Measurements from ENCODE around the gene BABAM1. TPM values are rescaled to one million over a fixed set of nuclear protein-coding genes. Genes with fewer than 3 reads are reported as not detected.

Gene BABAM1
- total RNA-seq, 2 donors from 2014 or later, result 136 to 151 TPM

GRCh38 chr19:17227798-17228367 is 39.4 kb upstream of the BABAM1 start:
- H3K9me3 Mint-ChIP-seq, result no peaks in the 10 kb centered on the region
- no peaks in the 10 kb centered on the region for H3K27me3 ChIP-seq (ENCODE audit: control insufficient read depth, insufficient read depth, low read length, poor library complexity, severe bottlenecking)
- H3K4me3 Mint-ChIP-seq, result peak overlapping the region; percentile 71
- DNase-seq, result no peak
- H3K27me3 Mint-ChIP-seq (ENCODE audit: insufficient read depth), result no peaks in the 10 kb centered on the region
- peaks cover 23% of the 10 kb centered on the region for H3K36me3 ChIP-seq (ENCODE audit: control insufficient read depth, insufficient read depth, low read length)
- no peaks in the 10 kb centered on the region for H3K4me1 ChIP-seq (ENCODE audit: control insufficient read depth, insufficient read depth, low read length)
- H3K9me3 ChIP-seq (ENCODE audit: control insufficient read depth, low read length), result no peaks in the 10 kb centered on the region
- H3K27ac ChIP-seq (ENCODE audit: low read depth, low read length), result no peak overlapping the region
- H3K27ac Mint-ChIP-seq, result no peak overlapping the region
- peaks cover 22% of the 10 kb centered on the region for H3K36me3 Mint-ChIP-seq (ENCODE audit: low read depth)
- no peak overlapping the region for H3K9ac ChIP-seq (ENCODE audit: extremely low read depth, low read length, poor library complexity, severe bottlenecking)
- no peak overlapping the region for H3K4me3 ChIP-seq (ENCODE audit: low read length)
- TF ChIP-seq CTCF (conservative IDR thresholded peaks at IDR 0.05), result no peak
- H3K4me1 Mint-ChIP-seq, result no peaks in the 10 kb centered on the region
- 73 to 82% methylated on average over 13 of the region's 13 CpGs for WGBS, 2 experiments (ENCODE audit: insufficient coverage in 1 of 2, insufficient read length in 1 of 2)

GRCh38 chr19:17229890-17230289 is 37.4 kb upstream of the BABAM1 start:
- H3K4me1 ChIP-seq (ENCODE audit: control insufficient read depth, insufficient read depth, low read length), result no peaks in the 10 kb centered on the region
- Mint-ChIP-seq H3K4me1 (no peaks in the 10 kb centered on the region), H3K27me3 (ENCODE audit: insufficient read depth) (no peaks in the 10 kb centered on the region), H3K27ac (no peak overlapping the region), H3K9me3 (no peaks in the 10 kb centered on the region), H3K36me3 (ENCODE audit: low read depth) (peaks cover 33% of the 10 kb centered on the region), H3K4me3 (no peak overlapping the region)
- 98 to 100% methylated on average over 3 of the region's 3 CpGs for WGBS, 2 experiments (ENCODE audit: insufficient coverage in 1 of 2, insufficient read length in 1 of 2)
- no peaks in the 10 kb centered on the region for H3K27me3 ChIP-seq (ENCODE audit: control insufficient read depth, insufficient read depth, low read length, poor library complexity, severe bottlenecking)
- no peak for DNase-seq
- no peak overlapping the region for H3K4me3 ChIP-seq (ENCODE audit: low read length)
- TF ChIP-seq CTCF (conservative IDR thresholded peaks at IDR 0.05), result no peak
- no peak overlapping the region for H3K9ac ChIP-seq (ENCODE audit: extremely low read depth, low read length, poor library complexity, severe bottlenecking)
- peaks cover 42% of the 10 kb centered on the region for H3K36me3 ChIP-seq (ENCODE audit: control insufficient read depth, insufficient read depth, low read length)
- H3K27ac ChIP-seq (ENCODE audit: low read depth, low read length), result no peak overlapping the region
- no peaks in the 10 kb centered on the region for H3K9me3 ChIP-seq (ENCODE audit: control insufficient read depth, low read length)

DNA sequence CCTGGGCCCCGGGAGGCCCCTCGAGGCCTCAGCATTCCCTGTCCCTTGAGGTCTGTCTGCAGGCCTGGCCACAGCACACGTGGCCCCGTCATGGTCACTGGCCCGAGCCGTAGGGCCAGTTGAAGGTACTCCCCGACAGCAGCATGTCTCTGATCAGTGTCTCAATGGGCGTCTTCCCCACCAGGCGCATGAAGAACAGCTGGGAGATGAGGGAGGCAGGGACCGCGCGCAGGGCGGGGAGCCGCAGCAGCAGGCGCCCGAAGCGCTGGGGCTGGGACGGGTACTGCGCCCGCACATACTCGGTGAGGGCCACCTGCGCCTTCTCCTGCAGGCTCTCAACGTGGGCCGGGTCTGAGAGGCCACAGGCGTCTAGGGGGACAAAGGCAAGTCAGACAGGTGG is 35.0 kb upstream of the BABAM1 start:
- Histone ChIP-seq H3K27me3 (ENCODE audit: control insufficient read depth, insufficient read depth, low read length, poor library complexity, severe bottlenecking) (no peaks in the 10 kb centered on the region), H3K4me3 (ENCODE audit: low read length) (no peak overlapping the region), H3K27ac (ENCODE audit: low read depth, low read length) (no peak overlapping the region), H3K9ac (ENCODE audit: extremely low read depth, low read length, poor library complexity, severe bottlenecking) (no peak overlapping the region), H3K4me1 (ENCODE audit: control insufficient read depth, insufficient read depth, low read length) (peaks cover 4% of the 10 kb centered on the region), H3K9me3 (ENCODE audit: control insufficient read depth, low read length) (no peaks in the 10 kb centered on the region), H3K36me3 (ENCODE audit: control insufficient read depth, insufficient read depth, low read length) (peaks cover 46% of the 10 kb centered on the region)
- no peak for DNase-seq
- WGBS, 2 experiments (ENCODE audit: insufficient coverage in 1 of 2, insufficient read length in 1 of 2), result 95 to 98% methylated on average over 17 to 25 of the region's 25 CpGs
- no peaks in the 10 kb centered on the region for H3K9me3 Mint-ChIP-seq
- no peak overlapping the region for H3K4me3 Mint-ChIP-seq
- TF ChIP-seq CTCF (conservative IDR thresholded peaks at IDR 0.05), result no peak
- peaks cover 33% of the 10 kb centered on the region for H3K36me3 Mint-ChIP-seq (ENCODE audit: low read depth)
- H3K27ac Mint-ChIP-seq, result no peak overlapping the region
- peaks cover 3% of the 10 kb centered on the region for H3K4me1 Mint-ChIP-seq
- H3K27me3 Mint-ChIP-seq (ENCODE audit: insufficient read depth), result no peaks in the 10 kb centered on the region
